H1 (cell line): ENCODE measurements around the gene ELL. TPM values are rescaled to one million over a fixed set of nuclear protein-coding genes. Genes with fewer than 3 reads are reported as not detected.

Source experiments
- CHD7 ChIP-seq: fragments of 300-600 bp; sonication (generic); IDR thresholded peaks from 2 replicates; pipeline ENCODE4 v1.7.1; 2012; ENCODE audit warnings: low read length, moderate library complexity, mild to moderate bottlenecking, inconsistent platforms; ENCODE audit not compliant: insufficient replicate concordance
- EGR1 ChIP-seq: IDR thresholded peaks from 2 replicates; pipeline ENCODE4 v1.6.1; 2011; ENCODE audit warnings: low read depth, low read length, borderline replicate concordance
- KDM5A ChIP-seq: fragments of 200-600 bp; IDR thresholded peaks from 2 replicates; pipeline ENCODE4 v1.7.1; 2012; ENCODE audit warnings: mild to moderate bottlenecking, low read length, inconsistent platforms, mixed read lengths
- NRF1 ChIP-seq: IDR thresholded peaks from 2 replicates; pipeline ENCODE4 v1.6.1; 2011; ENCODE audit warnings: mild to moderate bottlenecking, low read depth, low read length, improper control_type of control experiment
- SP4 ChIP-seq: IDR thresholded peaks from 2 replicates; pipeline ENCODE4 v1.6.1; 2012; ENCODE audit warnings: low read length, inconsistent platforms
- SUZ12 ChIP-seq: fragments of 200-600 bp; sonication (generic); IDR thresholded peaks from 2 replicates; pipeline ENCODE4 v1.6.1; 2012; ENCODE audit warnings: mild to moderate bottlenecking, inconsistent platforms, low read length, moderate library complexity, mixed read lengths
- TBP ChIP-seq: IDR thresholded peaks from 2 replicates; pipeline ENCODE4 v1.6.1; 2011; ENCODE audit warnings: low read depth, low read length, improper control_type of control experiment
- polyA plus RNA-seq, 7 experiments: library from polyadenylated mRNA; depleted of rRNA in 3 of 7; stranded (reverse) in 5 of 7; unstranded in 2 of 7; fragments of >200 nt in 5 of 7; fragments of 200-250 nt in 2 of 7; gene quantifications; 1 replicate in 5 of 7; 2 replicates in 1 of 7; 4 replicates in 1 of 7; pipeline versions ENCODE4 v1.2.1 to v1.2.3, GENCODE V29; 2011 to 2013; ENCODE audit warnings: missing spikeins in 2 of 7, mixed read lengths in 2 of 7
- total RNA-seq: library from RNA; stranded (reverse); fragmentation: NEBNext Ultra II Directional; extraction: Animal tissue kit (Norgen Biotek cat#: 25700); gene quantifications from 2 replicates; pipeline ENCODE4 v1.2.1, GENCODE V29; 2021

The ELL gene
- total and polyA plus RNA-seq, 2 of the 8 experiments (the other 6 are each of a cell fraction or from before 2014, with no cell fraction given): 5.2 to 10.5 TPM

- no peak for TF ChIP-seq CHD7
- no peak for TF ChIP-seq EGR1
- no peak for TF ChIP-seq KDM5A
- TF ChIP-seq NRF1: no peak
- TF ChIP-seq SUZ12: no peak
- TF ChIP-seq SP4: no peak
- TF ChIP-seq TBP: no peak
These were observed 85.8 kb downstream of the ELL start (continued) for GRCh38 chr19:18435842-18436670.
